ENCODE results near the gene CNGA3. TPM values are rescaled to one million over a fixed set of nuclear protein-coding genes. Genes with fewer than 3 reads are reported as not detected.
A peak's percentile ranks its signal among the peaks of the same experiment; 100 is the strongest.
"Not testable (repeated sequence)": the region's sequence is repeated elsewhere in the genome, so short reads cannot be mapped to it uniquely, and the experiment has no call there.

The CNGA3 gene
- total RNA-seq, 4 donors from 2014 or later: 0.40 to 1.8 (median 1.6) TPM; not detected in 1

DNA sequence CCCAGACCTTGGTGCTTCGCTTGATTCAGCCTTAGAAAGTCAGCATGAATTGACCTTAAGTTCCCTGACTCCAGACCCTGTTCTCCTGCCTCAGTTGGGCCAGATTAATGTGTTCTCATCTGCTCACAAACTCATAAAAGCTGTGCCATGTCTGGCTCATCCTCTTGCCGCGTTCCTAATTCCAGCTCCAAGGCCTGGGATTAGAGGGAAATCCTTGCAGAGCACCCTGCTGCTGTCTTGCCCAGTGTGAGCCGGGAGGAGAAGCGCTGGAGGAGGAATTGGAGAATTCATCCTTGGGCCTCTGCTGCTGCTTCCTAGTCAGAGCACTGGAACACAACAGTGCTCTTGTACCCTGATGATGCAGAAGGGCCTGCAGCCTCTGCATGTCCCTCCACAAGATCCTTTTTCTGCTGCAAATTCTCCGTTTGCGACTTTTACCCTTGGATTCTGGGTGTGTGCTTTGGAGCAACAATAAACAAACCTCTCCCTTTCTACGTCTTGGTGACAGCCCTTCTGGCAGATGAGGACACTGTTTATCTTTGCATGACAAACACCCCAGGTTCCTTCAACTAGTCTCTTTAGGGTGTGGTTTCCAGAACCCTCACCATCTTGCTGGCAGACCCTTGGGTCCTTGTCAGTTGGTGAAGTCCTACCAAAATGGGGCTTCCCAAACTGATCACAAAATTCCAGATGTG, 46.9 kb upstream of the CNGA3 start:
- Histone ChIP-seq H3K27me3 (no peaks in the 10 kb centered on the region), H3K4me1 (peaks cover 4 to 26% (median 24%) of the 10 kb centered on the region in 4 donors), H3K36me3 (no peaks in the 10 kb centered on the region), H3K27ac (peak overlapping the region; percentile 70 to 87 (median 82)), H3K4me3 (no peak overlapping the region), H3K9me3 (no peaks in the 10 kb centered on the region)
- 53 to 55% methylated on average over 3 to 8 of the region's 8 CpGs for WGBS, 2 donors (ENCODE audit: low coverage in 1 of 2)
- intact Hi-C loops (cut with DNase I; ENCODE audit: low total_unique reads): no loop called here
- TF ChIP-seq, protein P1, sequence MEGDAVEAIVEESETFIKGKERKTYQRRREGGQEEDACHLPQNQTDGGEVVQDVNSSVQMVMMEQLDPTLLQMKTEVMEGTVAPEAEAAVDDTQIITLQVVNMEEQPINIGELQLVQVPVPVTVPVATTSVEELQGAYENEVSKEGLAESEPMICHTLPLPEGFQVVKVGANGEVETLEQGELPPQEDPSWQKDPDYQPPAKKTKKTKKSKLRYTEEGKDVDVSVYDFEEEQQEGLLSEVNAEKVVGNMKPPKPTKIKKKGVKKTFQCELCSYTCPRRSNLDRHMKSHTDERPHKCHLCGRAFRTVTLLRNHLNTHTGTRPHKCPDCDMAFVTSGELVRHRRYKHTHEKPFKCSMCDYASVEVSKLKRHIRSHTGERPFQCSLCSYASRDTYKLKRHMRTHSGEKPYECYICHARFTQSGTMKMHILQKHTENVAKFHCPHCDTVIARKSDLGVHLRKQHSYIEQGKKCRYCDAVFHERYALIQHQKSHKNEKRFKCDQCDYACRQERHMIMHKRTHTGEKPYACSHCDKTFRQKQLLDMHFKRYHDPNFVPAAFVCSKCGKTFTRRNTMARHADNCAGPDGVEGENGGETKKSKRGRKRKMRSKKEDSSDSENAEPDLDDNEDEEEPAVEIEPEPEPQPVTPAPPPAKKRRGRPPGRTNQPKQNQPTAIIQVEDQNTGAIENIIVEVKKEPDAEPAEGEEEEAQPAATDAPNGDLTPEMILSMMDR (IDR thresholded peaks at IDR 0.05): no peak
- TF ChIP-seq POLR2AphosphoS5 (IDR thresholded peaks at IDR 0.05): peak in 1 of 3 donors; percentile 46
- peak; percentile 41 for DNase-seq
- in situ Hi-C loops (cut with MboI; ENCODE audit: low pct_ligation_motif_present in 1 of 4, low pct_unique_long_range_greater_than_20kb in 1 of 4, low sequenced_read_pairs in 3 of 4): no loop called here

DNA sequence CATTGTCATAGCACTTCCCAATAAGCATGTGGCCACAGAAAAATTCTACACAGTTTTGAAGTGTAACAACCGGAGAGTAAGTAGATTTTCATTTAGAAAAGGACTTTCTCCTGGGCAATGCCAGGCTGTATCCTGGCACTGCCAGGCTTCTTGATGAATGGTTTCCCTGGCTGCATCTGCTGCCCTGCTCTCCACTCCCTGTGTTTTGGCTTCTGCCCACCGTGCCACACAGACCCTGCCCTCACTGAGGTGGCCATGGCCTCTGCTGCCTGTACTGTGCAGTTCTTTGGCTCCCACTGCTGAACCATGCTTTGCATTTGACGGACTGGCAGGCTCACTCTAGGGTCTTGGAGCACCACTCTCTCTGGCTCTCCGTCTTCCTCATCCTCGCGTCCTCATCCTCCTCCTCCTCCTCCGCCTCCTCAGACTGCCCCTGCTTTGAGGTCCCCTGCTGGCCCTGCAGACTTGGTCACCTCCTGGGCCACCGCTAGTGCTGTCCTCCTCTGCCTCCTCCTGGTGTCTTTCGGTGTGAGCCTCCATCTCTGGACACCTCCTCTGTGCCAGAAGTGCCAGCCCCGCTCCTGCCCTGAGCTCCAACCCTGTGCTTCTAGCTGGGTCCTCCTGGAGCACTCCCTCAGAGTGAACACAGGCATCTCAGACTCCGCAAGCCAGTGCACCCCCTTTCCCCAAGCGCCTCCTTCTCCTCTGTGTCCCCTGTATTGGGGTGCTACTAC, 45.9 kb upstream of the CNGA3 start:
- DNase-seq: no peak
- intact Hi-C loops (cut with DNase I; ENCODE audit: low total_unique reads): no loop called here
- TF ChIP-seq EP300 (IDR thresholded peaks at IDR 0.05; ENCODE audit: low read depth) (no peak), POLR2AphosphoS5 (IDR thresholded peaks at IDR 0.05) (no peak)
- in situ Hi-C loops (cut with MboI; ENCODE audit: low pct_ligation_motif_present in 1 of 4, low pct_unique_long_range_greater_than_20kb in 1 of 4, low sequenced_read_pairs in 3 of 4): no loop called here
- 86% methylated on average over 12 of the region's 12 CpGs; no CpG with 5 or more reads in 1 of the 2 donors for WGBS, 2 donors (ENCODE audit: low coverage in 1 of 2)
- no peaks in the 10 kb centered on the region for H3K36me3 ChIP-seq
- peaks cover 4 to 26% (median 24%) of the 10 kb centered on the region in 4 donors for H3K4me1 ChIP-seq
- H3K27me3 ChIP-seq: no peaks in the 10 kb centered on the region
- no peak overlapping the region for H3K4me3 ChIP-seq
- peak overlapping the region; percentile 70 to 87 (median 82) for H3K27ac ChIP-seq
- no peaks in the 10 kb centered on the region for H3K9me3 ChIP-seq

DNA sequence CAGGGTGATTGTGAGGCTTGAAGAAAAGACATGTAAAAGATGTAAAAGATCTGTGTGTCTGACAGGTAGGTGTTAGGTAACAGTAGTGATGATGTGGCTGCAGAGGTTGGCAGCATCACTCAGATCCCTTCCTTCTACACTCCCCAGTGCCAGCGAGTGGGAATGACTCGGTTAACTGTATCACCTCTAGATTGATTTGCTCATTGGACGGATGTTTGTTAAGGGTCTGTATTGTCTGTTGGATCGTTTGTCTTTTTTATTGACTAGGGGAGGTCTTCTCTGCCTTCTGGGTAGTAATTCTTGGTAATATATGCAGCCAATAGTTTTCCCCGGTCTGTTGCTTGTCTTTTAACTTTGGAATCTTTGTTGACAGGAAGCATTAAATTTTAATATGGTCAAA, 44.8 kb upstream of the CNGA3 start:
- H3K4me3 ChIP-seq: no peak overlapping the region
- peaks cover 4 to 26% (median 24%) of the 10 kb centered on the region in 4 donors for H3K4me1 ChIP-seq
- no peaks in the 10 kb centered on the region for H3K36me3 ChIP-seq
- TF ChIP-seq, protein P1 (IDR thresholded peaks at IDR 0.05): no peak
- TF ChIP-seq EP300 (IDR thresholded peaks at IDR 0.05; ENCODE audit: low read depth) (no peak), POLR2A (IDR thresholded peaks at IDR 0.05) (no peak), POLR2AphosphoS5 (IDR thresholded peaks at IDR 0.05) (no peak)
- no peaks in the 10 kb centered on the region for H3K27me3 ChIP-seq
- no peak overlapping the region for H3K27ac ChIP-seq
- no peaks in the 10 kb centered on the region for H3K9me3 ChIP-seq
- in situ Hi-C loops (cut with MboI; ENCODE audit: low pct_ligation_motif_present in 1 of 4, low pct_unique_long_range_greater_than_20kb in 1 of 4, low sequenced_read_pairs in 3 of 4) (no loop called here), intact Hi-C loops (cut with DNase I; ENCODE audit: low total_unique reads) (no loop called here)
- no peak for DNase-seq
- whole genome bisulfite sequencing, 2 donors (ENCODE audit: low coverage in 1 of 2): 48 to 61% methylated on average over 4 to 5 of the region's 5 CpGs

DNA sequence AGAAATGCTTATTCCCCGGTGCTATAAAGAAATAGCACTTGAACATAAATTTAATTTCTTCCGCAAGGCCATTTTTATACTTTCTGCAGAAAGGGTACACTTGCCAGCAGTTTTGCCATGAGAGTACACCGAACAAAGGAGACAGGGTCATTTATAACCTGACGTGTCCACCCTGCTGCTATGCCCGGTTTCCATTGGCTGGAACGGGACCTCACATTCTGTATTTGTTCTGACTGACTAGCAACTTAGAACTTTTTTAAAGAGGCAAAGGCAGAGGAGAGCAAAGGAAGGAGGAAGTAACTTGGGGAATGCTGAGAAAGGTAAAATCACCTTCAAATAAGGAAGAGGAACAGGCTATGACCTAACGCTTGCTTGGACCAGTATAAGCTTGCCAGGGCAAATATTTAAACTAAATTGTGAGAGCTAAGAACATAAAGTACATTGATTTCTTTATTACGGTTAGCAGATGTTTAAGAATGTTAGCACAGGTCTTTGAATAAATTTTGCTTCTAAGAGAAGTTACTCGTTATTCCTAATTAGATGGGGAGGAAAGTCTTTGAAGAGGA, 39.0 kb upstream of the CNGA3 start:
- H3K27me3 ChIP-seq; H3K9me3 ChIP-seq; H3K36me3 ChIP-seq; H3K4me3 ChIP-seq; in situ Hi-C loops (cut with MboI; ENCODE audit: low pct_ligation_motif_present in 1 of 4, low pct_unique_long_range_greater_than_20kb in 1 of 4, low sequenced_read_pairs in 3 of 4); intact Hi-C loops (cut with DNase I; ENCODE audit: low total_unique reads): not testable (repeated sequence)
- 53% methylated on average over 5 to 9 of the region's 9 CpGs for WGBS, 2 donors (ENCODE audit: low coverage in 1 of 2)
- peak; percentile 21 for TF ChIP-seq POLR2A (IDR thresholded peaks at IDR 0.05)
- DNase-seq: peak; percentile 62
- peaks cover 0 to 11% (median 5%) of the 10 kb centered on the region in 4 donors for H3K4me1 ChIP-seq
- peak overlapping the region; percentile 59 to 81 (median 77) for H3K27ac ChIP-seq

DNA sequence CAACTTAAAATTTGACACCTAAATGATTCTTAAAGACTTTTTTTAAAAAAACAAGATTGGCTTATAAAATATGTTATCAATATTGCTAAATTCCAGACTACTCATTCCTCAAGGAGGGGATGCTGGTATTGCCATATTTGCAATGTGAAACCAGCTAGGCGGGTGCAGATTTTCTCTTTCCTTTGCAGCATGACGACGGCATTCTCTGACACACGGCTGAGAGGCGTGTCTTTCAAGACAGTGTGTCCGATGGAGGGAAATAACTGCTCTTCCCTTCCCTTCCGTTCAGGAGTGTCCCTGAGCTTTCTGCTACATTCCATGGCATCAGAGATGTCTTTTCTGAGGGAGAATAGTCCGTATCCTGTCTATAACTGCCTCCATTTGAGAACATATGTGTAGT, 38.2 kb upstream of the CNGA3 start:
- peak overlapping the region; percentile 59 to 81 (median 77) for H3K27ac ChIP-seq
- in situ Hi-C loops (cut with MboI; ENCODE audit: low pct_ligation_motif_present in 1 of 4, low pct_unique_long_range_greater_than_20kb in 1 of 4, low sequenced_read_pairs in 3 of 4): no loop called here
- TF ChIP-seq POLR2A (IDR thresholded peaks at IDR 0.05) (no peak), POLR2AphosphoS5 (IDR thresholded peaks at IDR 0.05) (no peak)
- TF ChIP-seq, protein P1 (IDR thresholded peaks at IDR 0.05): no peak

More for the DNA sequence above, 38.2 kb upstream of the CNGA3 start:
- DNase-seq: peak; percentile 48
- intact Hi-C loops (cut with DNase I; ENCODE audit: low total_unique reads): no loop called here
- no peaks in the 10 kb centered on the region for H3K27me3 ChIP-seq
- no peak overlapping the region for H3K4me3 ChIP-seq
- peaks cover 0 to 11% (median 5%) of the 10 kb centered on the region in 4 donors for H3K4me1 ChIP-seq
- H3K36me3 ChIP-seq: no peaks in the 10 kb centered on the region
- WGBS, 2 donors (ENCODE audit: low coverage in 1 of 2): 19 to 48% methylated on average over 5 to 8 of the region's 8 CpGs
- H3K9me3 ChIP-seq: no peaks in the 10 kb centered on the region
